ENCODE results near the gene MRPS6.

Gene MRPS6

GRCh38 chr21:34072145-34073031 lies 990 bp upstream of the MRPS6 start:
- H2AFZ ChIP-seq (ENCODE audit: low read depth) = peak overlapping the region; percentile 82
- H3K27me3 ChIP-seq (ENCODE audit: insufficient read depth, low read depth) = no peaks in the 10 kb centered on the region
- no peaks in the 10 kb centered on the region for H3K36me3 ChIP-seq (ENCODE audit: insufficient read depth)
- H3K27ac ChIP-seq = no peak overlapping the region
- no peaks in the 10 kb centered on the region for H4K20me1 ChIP-seq (ENCODE audit: insufficient read depth)
- H3K4me3 ChIP-seq (IDR thresholded peaks at IDR 0.05; ENCODE audit: insufficient read depth, low read depth, low read length) = no peak overlapping the region
- peaks cover 9% of the 10 kb centered on the region for H3K4me1 ChIP-seq (ENCODE audit: low read depth, poor library complexity, severe bottlenecking)
- H3K4me2 ChIP-seq = peak overlapping the region; percentile 70
- H3K79me2 ChIP-seq (ENCODE audit: insufficient read depth, low read depth) = peaks cover 11% of the 10 kb centered on the region
- no peak for TF ChIP-seq CTCF (conservative IDR thresholded peaks at IDR 0.05; ENCODE audit: low read depth, low read length)
- H3K9ac ChIP-seq = no peak overlapping the region

GRCh38 chr21:34073749-34074282 lies 438 bp downstream of the MRPS6 start:
- peak overlapping the region; percentile 68; the same call in 1 of the 2 replicates for H3K9ac ChIP-seq
- H3K36me3 ChIP-seq (ENCODE audit: insufficient read depth) = no peaks in the 10 kb centered on the region
- H4K20me1 ChIP-seq (ENCODE audit: insufficient read depth) = no peaks in the 10 kb centered on the region
- peaks cover 11% of the 10 kb centered on the region for H3K79me2 ChIP-seq (ENCODE audit: insufficient read depth, low read depth)
- H2AFZ ChIP-seq (ENCODE audit: low read depth) = peak overlapping the region; percentile 62; the same call in 1 of the 2 replicates
- H3K27ac ChIP-seq = no peak overlapping the region; the same call in 1 of the 2 replicates
- H3K4me1 ChIP-seq (ENCODE audit: low read depth, poor library complexity, severe bottlenecking) = peaks cover 9% of the 10 kb centered on the region
- H3K4me2 ChIP-seq = peak overlapping the region; percentile 74
- H3K27me3 ChIP-seq (ENCODE audit: insufficient read depth, low read depth) = no peaks in the 10 kb centered on the region
- TF ChIP-seq CTCF (conservative IDR thresholded peaks at IDR 0.05; ENCODE audit: low read depth, low read length) = no peak
- no peak overlapping the region for H3K4me3 ChIP-seq (IDR thresholded peaks at IDR 0.05; ENCODE audit: insufficient read depth, low read depth, low read length)

GRCh38 chr21:34074283-34075090 lies 1.1 kb downstream of the MRPS6 start:
- no peaks in the 10 kb centered on the region for H4K20me1 ChIP-seq (ENCODE audit: insufficient read depth)
- no peak overlapping the region for H3K9ac ChIP-seq
- no peak for TF ChIP-seq CTCF (conservative IDR thresholded peaks at IDR 0.05; ENCODE audit: low read depth, low read length)
- H2AFZ ChIP-seq (ENCODE audit: low read depth) = 0 out of 2 replicates have a peak overlapping the region, but pooled peaks have one; percentile 27
- H3K4me2 ChIP-seq = peak overlapping the region; percentile 74
- no peaks in the 10 kb centered on the region for H3K27me3 ChIP-seq (ENCODE audit: insufficient read depth, low read depth)
- peaks cover 9% of the 10 kb centered on the region for H3K4me1 ChIP-seq (ENCODE audit: low read depth, poor library complexity, severe bottlenecking)
- peaks cover 11% of the 10 kb centered on the region for H3K79me2 ChIP-seq (ENCODE audit: insufficient read depth, low read depth)
- no peaks in the 10 kb centered on the region for H3K36me3 ChIP-seq (ENCODE audit: insufficient read depth)
- H3K4me3 ChIP-seq (IDR thresholded peaks at IDR 0.05; ENCODE audit: insufficient read depth, low read depth, low read length) = no peak overlapping the region
- no peak overlapping the region for H3K27ac ChIP-seq

GRCh38 chr21:34075091-34075425 lies 1.7 kb downstream of the MRPS6 start:
- Histone ChIP-seq H2AFZ (ENCODE audit: low read depth) (no peak overlapping the region), H3K9ac (no peak overlapping the region), H3K79me2 (ENCODE audit: insufficient read depth, low read depth) (peaks cover 11% of the 10 kb centered on the region), H3K27me3 (ENCODE audit: insufficient read depth, low read depth) (no peaks in the 10 kb centered on the region), H4K20me1 (ENCODE audit: insufficient read depth) (no peaks in the 10 kb centered on the region), H3K36me3 (ENCODE audit: insufficient read depth) (no peaks in the 10 kb centered on the region), H3K4me2 (no peak overlapping the region; the same call in 1 of the 2 replicates), H3K27ac (no peak overlapping the region), H3K4me1 (ENCODE audit: low read depth, poor library complexity, severe bottlenecking) (peaks cover 9% of the 10 kb centered on the region), H3K4me3 (IDR thresholded peaks at IDR 0.05; ENCODE audit: insufficient read depth, low read depth, low read length) (no peak overlapping the region)
- no peak for TF ChIP-seq CTCF (conservative IDR thresholded peaks at IDR 0.05; ENCODE audit: low read depth, low read length)

Measured in KMS-11 (cell line).